ENCODE measurements around the gene SEPTIN3. TPM values are rescaled to one million over a fixed set of nuclear protein-coding genes. Genes with fewer than 3 reads are reported as not detected.

SEPTIN3 gene
- total and polyA plus RNA-seq, 2 of the 8 experiments (the other 6 are each of a cell fraction or from before 2014, with no cell fraction given) = 38.9 to 52.9 TPM

DNA sequence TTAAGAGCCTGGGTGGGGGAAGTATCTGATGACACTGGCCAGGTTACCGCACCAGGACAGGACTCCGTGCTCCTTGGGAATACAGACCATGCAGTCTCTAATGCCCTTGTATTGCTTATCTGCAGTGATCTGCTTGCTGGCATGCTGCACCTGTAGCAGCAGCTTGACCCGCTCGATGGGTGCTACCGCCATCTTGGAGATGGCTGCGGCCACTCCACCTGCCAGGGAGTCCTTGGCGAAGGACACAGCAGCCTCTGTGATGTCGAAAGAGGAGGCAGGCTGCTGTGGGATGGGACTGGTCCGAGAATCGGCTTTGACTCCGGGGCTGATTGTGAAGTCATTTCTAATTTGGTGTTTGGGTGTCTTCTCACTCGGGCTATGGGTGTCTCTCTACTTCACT lies 32.5 kb downstream of the SEPTIN3 start (continued):
- TF ChIP-seq RAD21 (IDR thresholded peaks at IDR 0.05 in 1 of 2, conservative IDR thresholded peaks at IDR 0.05 in 1 of 2; ENCODE audit: low read depth in 2 of 2, low read length in 2 of 2) = no peak
- TF ChIP-seq RXRA (IDR thresholded peaks at IDR 0.05; ENCODE audit: insufficient read depth, low read depth, low read length) = no peak
- TF ChIP-seq CEBPB (IDR thresholded peaks at IDR 0.05; ENCODE audit: low read depth, low read length) = no peak
- no peak for TF ChIP-seq CBX8 (IDR thresholded peaks at IDR 0.05; ENCODE audit: borderline replicate concordance, low read depth, low read length)
- no peak for TF ChIP-seq YY1 (IDR thresholded peaks at IDR 0.05; ENCODE audit: low read depth, low read length)
- TF ChIP-seq SP4 (IDR thresholded peaks at IDR 0.05; ENCODE audit: low read length) = no peak
- TF ChIP-seq, protein P1, sequence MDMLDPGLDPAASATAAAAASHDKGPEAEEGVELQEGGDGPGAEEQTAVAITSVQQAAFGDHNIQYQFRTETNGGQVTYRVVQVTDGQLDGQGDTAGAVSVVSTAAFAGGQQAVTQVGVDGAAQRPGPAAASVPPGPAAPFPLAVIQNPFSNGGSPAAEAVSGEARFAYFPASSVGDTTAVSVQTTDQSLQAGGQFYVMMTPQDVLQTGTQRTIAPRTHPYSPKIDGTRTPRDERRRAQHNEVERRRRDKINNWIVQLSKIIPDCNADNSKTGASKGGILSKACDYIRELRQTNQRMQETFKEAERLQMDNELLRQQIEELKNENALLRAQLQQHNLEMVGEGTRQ (IDR thresholded peaks at IDR 0.05; ENCODE audit: low read length) = no peak
